NOMO-1 treated with DMSO at 0.1 percent for 48 hours (cell line): ENCODE results near the gene ETNK2.

Source experiments
- DNase-seq: peaks from one replicate; lab custom pipeline; 2025; ENCODE audit not compliant: unreplicated experiment; lab: John Stamatoyannopoulos, UW

The ETNK2 gene

GRCh38 chr1:204083491-204083890, 68.4 kb downstream of the ETNK2 start:
- DNase-seq = no peak

- no peak for DNase-seq
These were observed 69.9 kb downstream of the ETNK2 start for GRCh38 chr1:204081791-204082513.

GRCh38 chr1:204081164-204081790, 70.6 kb downstream of the ETNK2 start:
- DNase-seq = no peak
